Measurements from ENCODE around the gene TBC1D9.

Gene TBC1D9

DNA sequence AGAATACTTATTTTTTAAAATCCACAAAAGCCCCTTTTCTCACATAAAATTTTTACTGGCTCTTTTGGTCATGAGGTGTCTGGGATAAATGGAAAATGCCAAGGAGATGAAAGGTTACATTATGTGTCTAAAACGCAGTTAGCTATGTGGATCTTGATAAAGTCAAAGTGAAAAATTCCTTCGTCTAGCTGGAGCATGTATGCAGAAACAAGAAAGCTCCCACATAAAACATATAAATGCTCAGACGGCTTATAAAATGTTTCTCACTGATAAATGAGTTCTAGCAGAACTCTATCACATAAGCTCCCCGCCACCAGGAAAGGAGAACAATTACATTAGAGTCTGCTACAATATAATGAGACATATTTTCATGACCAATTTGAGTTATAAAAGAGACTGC lies 83.8 kb downstream of the TBC1D9 start:
- H3K4me3 ChIP-seq (ENCODE audit: extremely low read depth, insufficient read depth, low read length, poor library complexity, severe bottlenecking), result no peak overlapping the region
- H3K27ac ChIP-seq (ENCODE audit: low read depth, low read length, severe bottlenecking), result no peak overlapping the region
- no peaks in the 10 kb centered on the region for H3K9me3 ChIP-seq (ENCODE audit: control insufficient read depth, low read length)
- H3K36me3 ChIP-seq (ENCODE audit: control insufficient read depth, insufficient read depth, low read length), result peaks cover 50% of the 10 kb centered on the region
- peaks cover 14% of the 10 kb centered on the region for H3K4me1 ChIP-seq (ENCODE audit: control insufficient read depth, insufficient read depth, low read length, poor library complexity, severe bottlenecking)
- WGBS, 2 experiments (ENCODE audit: insufficient coverage in 2 of 2), result 100% methylated on average over 1 of the region's 4 CpGs; no CpG with 5 or more reads in 1 of the 2 experiments

- Histone ChIP-seq H3K36me3 (ENCODE audit: control insufficient read depth, insufficient read depth, low read length) (peaks cover 67% of the 10 kb centered on the region), H3K4me1 (ENCODE audit: control insufficient read depth, insufficient read depth, low read length, poor library complexity, severe bottlenecking) (peaks cover 5% of the 10 kb centered on the region), H3K27ac (ENCODE audit: low read depth, low read length, severe bottlenecking) (no peak overlapping the region), H3K9me3 (ENCODE audit: control insufficient read depth, low read length) (no peaks in the 10 kb centered on the region), H3K4me3 (ENCODE audit: extremely low read depth, insufficient read depth, low read length, poor library complexity, severe bottlenecking) (no peak overlapping the region)
- 90 to 100% methylated on average over 1 of the region's 1 CpG for WGBS, 2 experiments (ENCODE audit: insufficient coverage in 2 of 2)
These were observed 88.1 kb downstream of the TBC1D9 start for GRCh38 chr4:140668111-140668510.

- Histone ChIP-seq H3K9me3 (ENCODE audit: control insufficient read depth, low read length) (no peaks in the 10 kb centered on the region), H3K4me1 (ENCODE audit: control insufficient read depth, insufficient read depth, low read length, poor library complexity, severe bottlenecking) (peaks cover 10% of the 10 kb centered on the region), H3K36me3 (ENCODE audit: control insufficient read depth, insufficient read depth, low read length) (peaks cover 73% of the 10 kb centered on the region), H3K4me3 (ENCODE audit: extremely low read depth, insufficient read depth, low read length, poor library complexity, severe bottlenecking) (no peak overlapping the region), H3K27ac (ENCODE audit: low read depth, low read length, severe bottlenecking) (no peak overlapping the region)
- WGBS, 2 experiments (ENCODE audit: insufficient coverage in 2 of 2), result 96 to 98% methylated on average over 9 to 10 of the region's 11 CpGs
These were observed 89.1 kb downstream of the TBC1D9 start for GRCh38 chr4:140666889-140667614.

DNA sequence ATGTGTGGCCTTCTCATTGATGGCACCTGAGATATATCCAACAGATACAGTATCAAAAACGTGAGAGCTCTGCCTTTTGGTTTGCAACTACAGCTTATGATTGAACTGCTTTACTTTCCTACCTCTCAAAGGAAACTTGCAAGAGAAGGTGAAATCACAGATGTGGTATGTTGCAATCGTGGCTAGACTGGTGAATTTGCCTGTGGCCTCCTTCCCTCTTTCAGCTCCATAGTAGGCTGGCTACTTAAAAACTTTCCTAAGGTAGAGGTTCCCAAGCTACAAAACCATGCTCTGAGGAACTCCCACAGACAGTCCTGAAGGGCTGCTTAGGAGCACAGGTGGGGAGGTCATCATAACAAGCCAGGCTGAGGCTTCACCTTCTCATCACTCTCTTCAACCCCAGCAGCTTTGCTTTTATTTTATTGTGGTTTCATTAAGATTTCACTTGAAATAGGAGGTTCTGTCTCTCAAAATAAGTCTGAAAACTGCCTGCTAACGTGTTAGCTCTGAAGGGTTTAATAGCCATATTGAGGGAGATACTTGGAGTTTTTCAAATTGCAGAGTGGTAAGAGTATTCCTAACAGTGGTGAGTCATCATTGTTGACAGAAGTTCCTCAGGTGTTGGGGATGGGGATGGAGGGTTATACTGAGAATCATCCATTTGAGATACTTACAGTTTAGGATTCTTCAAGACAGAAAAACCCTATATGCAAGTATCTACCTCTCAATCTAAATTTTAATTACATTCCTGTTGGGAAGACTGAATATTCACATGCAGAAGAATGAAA lies 93.9 kb downstream of the TBC1D9 start:
- WGBS, 2 experiments (ENCODE audit: insufficient coverage in 2 of 2), result 62 to 77% methylated on average over 1 to 3 of the region's 3 CpGs
- Histone ChIP-seq H3K36me3 (ENCODE audit: control insufficient read depth, insufficient read depth, low read length) (peaks cover 76% of the 10 kb centered on the region), H3K4me3 (ENCODE audit: extremely low read depth, insufficient read depth, low read length, poor library complexity, severe bottlenecking) (no peak overlapping the region), H3K9me3 (ENCODE audit: control insufficient read depth, low read length) (no peaks in the 10 kb centered on the region), H3K27ac (ENCODE audit: low read depth, low read length, severe bottlenecking) (no peak overlapping the region), H3K4me1 (ENCODE audit: control insufficient read depth, insufficient read depth, low read length, poor library complexity, severe bottlenecking) (peaks cover 5% of the 10 kb centered on the region)

- Histone ChIP-seq H3K4me1 (ENCODE audit: control insufficient read depth, insufficient read depth, low read length, poor library complexity, severe bottlenecking) (peaks cover 5% of the 10 kb centered on the region), H3K4me3 (ENCODE audit: extremely low read depth, insufficient read depth, low read length, poor library complexity, severe bottlenecking) (no peak overlapping the region), H3K27ac (ENCODE audit: low read depth, low read length, severe bottlenecking) (no peak overlapping the region), H3K9me3 (ENCODE audit: control insufficient read depth, low read length) (no peaks in the 10 kb centered on the region), H3K36me3 (ENCODE audit: control insufficient read depth, insufficient read depth, low read length) (peaks cover 76% of the 10 kb centered on the region)
- WGBS, 2 experiments (ENCODE audit: insufficient coverage in 2 of 2), result no CpG with 5 or more reads among the region's 1 CpG
These were observed 94.6 kb downstream of the TBC1D9 start for GRCh38 chr4:140661550-140661949.

DNA sequence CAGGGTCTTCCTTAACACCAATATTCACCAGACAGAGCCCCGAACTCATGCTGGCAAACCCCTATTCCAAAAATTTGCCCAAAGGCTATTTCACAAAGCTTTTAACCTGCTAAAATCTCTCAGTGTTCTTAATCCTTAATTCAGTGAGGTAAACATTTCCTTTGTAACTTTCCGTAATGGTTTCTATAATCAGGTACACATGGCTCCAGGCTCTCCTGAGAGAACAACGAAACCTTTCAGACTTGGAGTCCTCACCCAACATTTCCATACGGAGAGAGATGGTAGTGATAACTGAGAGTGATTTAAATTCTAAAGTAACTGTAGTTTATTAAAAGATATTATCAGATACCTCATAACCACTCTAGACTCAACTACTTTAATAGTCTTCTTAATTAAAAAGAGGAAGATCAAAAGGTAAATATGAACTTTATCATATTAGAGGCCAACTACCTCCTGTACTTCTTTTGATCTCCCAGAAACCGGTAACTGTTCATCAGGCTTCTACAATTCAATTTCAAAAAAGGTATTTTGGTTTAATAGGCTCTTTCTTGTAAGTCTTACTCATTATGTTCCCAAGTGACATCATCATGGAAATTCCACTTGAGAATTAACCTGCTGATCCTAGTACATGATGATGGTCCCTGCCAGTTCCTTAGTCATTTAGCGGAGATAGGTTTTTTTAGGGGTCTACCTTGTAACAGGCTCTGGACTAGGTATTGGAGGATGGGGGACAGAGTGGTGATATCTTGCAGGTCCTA lies 96.1 kb downstream of the TBC1D9 start:
- no peak overlapping the region for H3K27ac ChIP-seq (ENCODE audit: low read depth, low read length, severe bottlenecking)
- H3K4me3 ChIP-seq (ENCODE audit: extremely low read depth, insufficient read depth, low read length, poor library complexity, severe bottlenecking), result no peak overlapping the region
- H3K36me3 ChIP-seq (ENCODE audit: control insufficient read depth, insufficient read depth, low read length), result peaks cover 77% of the 10 kb centered on the region
- H3K9me3 ChIP-seq (ENCODE audit: control insufficient read depth, low read length), result no peaks in the 10 kb centered on the region
- WGBS, 2 experiments (ENCODE audit: insufficient coverage in 2 of 2), result 95 to 100% methylated on average over 2 of the region's 6 CpGs
- H3K4me1 ChIP-seq (ENCODE audit: control insufficient read depth, insufficient read depth, low read length, poor library complexity, severe bottlenecking), result peaks cover 5% of the 10 kb centered on the region

GRCh38 chr4:140654495-140654814 lies 101.7 kb downstream of the TBC1D9 start:
- H3K36me3 ChIP-seq (ENCODE audit: control insufficient read depth, insufficient read depth, low read length), result peaks cover 80% of the 10 kb centered on the region
- no peaks in the 10 kb centered on the region for H3K9me3 ChIP-seq (ENCODE audit: control insufficient read depth, low read length)
- no peak overlapping the region for H3K4me3 ChIP-seq (ENCODE audit: extremely low read depth, insufficient read depth, low read length, poor library complexity, severe bottlenecking)
- H3K27ac ChIP-seq (ENCODE audit: low read depth, low read length, severe bottlenecking), result no peak overlapping the region
- no CpG with 5 or more reads among the region's 1 CpG for WGBS, 2 experiments (ENCODE audit: insufficient coverage in 2 of 2)
- peaks cover 6% of the 10 kb centered on the region for H3K4me1 ChIP-seq (ENCODE audit: control insufficient read depth, insufficient read depth, low read length, poor library complexity, severe bottlenecking)

DNA sequence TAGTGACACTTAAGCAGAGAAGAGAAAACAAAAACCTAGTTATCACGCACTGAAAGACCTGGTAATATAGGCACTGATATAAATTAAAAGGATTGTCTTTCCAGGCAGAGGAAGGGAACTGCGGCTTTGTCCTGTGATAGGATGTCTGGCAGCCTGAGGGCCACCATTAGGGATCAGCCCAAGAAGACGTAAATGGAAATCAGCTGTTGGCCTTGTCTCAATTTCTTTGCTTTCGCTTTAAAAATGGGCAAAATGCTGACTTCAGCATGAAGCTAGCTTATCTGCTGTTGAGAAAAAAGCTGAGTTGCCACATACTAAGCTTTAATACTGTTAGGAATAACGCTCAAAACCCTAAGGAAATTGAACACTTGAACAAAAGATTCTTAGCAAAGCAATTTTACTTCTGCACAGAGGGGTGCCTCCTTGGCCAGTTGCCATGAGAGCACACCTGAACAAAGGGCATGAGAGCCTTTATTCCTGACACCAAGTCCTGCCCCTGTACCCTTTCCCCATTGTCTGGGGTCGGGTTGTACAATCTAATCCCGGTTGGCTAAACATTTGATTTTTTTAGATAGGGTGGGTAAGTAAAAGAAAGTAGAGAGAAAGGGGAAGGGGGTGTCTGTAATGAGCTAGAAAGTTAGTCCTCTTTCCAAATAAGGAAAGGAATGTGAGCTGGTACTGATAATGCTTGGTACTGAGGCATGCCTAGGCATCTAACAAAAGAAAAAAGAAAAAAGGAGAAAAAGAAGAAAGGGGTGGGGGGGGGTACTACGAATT lies 102.3 kb downstream of the TBC1D9 start:
- H3K4me3 ChIP-seq (ENCODE audit: extremely low read depth, insufficient read depth, low read length, poor library complexity, severe bottlenecking), result no peak overlapping the region
- peak overlapping the region; percentile 68 for H3K27ac ChIP-seq (ENCODE audit: low read depth, low read length, severe bottlenecking)

DNA sequence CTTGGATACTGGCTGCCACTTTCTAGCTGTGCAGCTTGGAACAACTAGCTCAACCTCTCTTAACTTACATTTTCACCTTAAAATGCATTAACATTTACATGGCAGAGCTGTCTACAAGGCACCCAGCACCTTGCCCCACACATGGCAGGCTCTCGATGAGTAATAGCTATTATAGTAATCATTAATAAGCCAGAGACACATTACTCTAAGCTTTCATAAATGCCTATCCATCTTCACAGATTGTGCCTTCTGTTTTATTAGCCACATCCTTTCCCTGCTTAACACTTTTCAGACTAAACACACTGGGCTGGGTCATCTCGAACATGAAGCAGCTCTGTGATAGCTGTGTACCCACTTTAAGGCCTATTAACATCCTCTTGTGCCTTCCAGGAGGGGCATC lies 103.6 kb downstream of the TBC1D9 start:
- WGBS, 2 experiments (ENCODE audit: insufficient coverage in 2 of 2), result 100% methylated on average over 1 to 2 of the region's 2 CpGs

More for the DNA sequence above, 102.3 kb downstream of the TBC1D9 start:
- Histone ChIP-seq H3K36me3 (ENCODE audit: control insufficient read depth, insufficient read depth, low read length) (peaks cover 79% of the 10 kb centered on the region), H3K4me1 (ENCODE audit: control insufficient read depth, insufficient read depth, low read length, poor library complexity, severe bottlenecking) (peaks cover 6% of the 10 kb centered on the region), H3K9me3 (ENCODE audit: control insufficient read depth, low read length) (no peaks in the 10 kb centered on the region)
- 73 to 96% methylated on average over 3 to 4 of the region's 8 CpGs for WGBS, 2 experiments (ENCODE audit: insufficient coverage in 2 of 2)

GRCh38 chr4:140648716-140649308 lies 107.4 kb downstream of the TBC1D9 start:
- Histone ChIP-seq H3K4me1 (ENCODE audit: control insufficient read depth, insufficient read depth, low read length, poor library complexity, severe bottlenecking) (peaks cover 19% of the 10 kb centered on the region), H3K4me3 (ENCODE audit: extremely low read depth, insufficient read depth, low read length, poor library complexity, severe bottlenecking) (no peak overlapping the region), H3K27ac (ENCODE audit: low read depth, low read length, severe bottlenecking) (no peak overlapping the region), H3K9me3 (ENCODE audit: control insufficient read depth, low read length) (no peaks in the 10 kb centered on the region), H3K36me3 (ENCODE audit: control insufficient read depth, insufficient read depth, low read length) (peaks cover 73% of the 10 kb centered on the region)
- 100% methylated on average over 1 of the region's 2 CpGs; no CpG with 5 or more reads in 1 of the 2 experiments for WGBS, 2 experiments (ENCODE audit: insufficient coverage in 2 of 2)

More for the DNA sequence above, 103.6 kb downstream of the TBC1D9 start:
- peaks cover 76% of the 10 kb centered on the region for H3K36me3 ChIP-seq (ENCODE audit: control insufficient read depth, insufficient read depth, low read length)
- H3K4me1 ChIP-seq (ENCODE audit: control insufficient read depth, insufficient read depth, low read length, poor library complexity, severe bottlenecking), result peaks cover 13% of the 10 kb centered on the region
- H3K27ac ChIP-seq (ENCODE audit: low read depth, low read length, severe bottlenecking), result no peak overlapping the region
- H3K4me3 ChIP-seq (ENCODE audit: extremely low read depth, insufficient read depth, low read length, poor library complexity, severe bottlenecking), result no peak overlapping the region
- H3K9me3 ChIP-seq (ENCODE audit: control insufficient read depth, low read length), result no peaks in the 10 kb centered on the region

All from mesodermal cell (in vitro differentiated cells).